Neural progenitor cell (in vitro differentiated cells): ENCODE results near the gene CDH13.

ENCODE experiments used
- EZH2 ChIP-seq: fragments of 200-600 bp; sonication (generic); IDR thresholded peaks from 2 replicates; pipeline ENCODE4 v1.6.1; 2017; ENCODE audit warnings: antibody characterized with exemption, mild to moderate bottlenecking, moderate library complexity
- EZH2phosphoT487 ChIP-seq: fragments of 200-600 bp; sonication (generic); IDR thresholded peaks from 2 replicates; pipeline ENCODE4 v1.6.1; 2017; ENCODE audit warnings: antibody characterized with exemption
- TF ChIP-seq, protein P1 (sequence below): fragments of 200-600 bp; sonication (generic); IDR thresholded peaks from 2 replicates; pipeline ENCODE4 v1.5.1; 2017; ENCODE audit warnings: antibody characterized with exemption, mild to moderate bottlenecking

- TF ChIP-seq, protein P1, sequence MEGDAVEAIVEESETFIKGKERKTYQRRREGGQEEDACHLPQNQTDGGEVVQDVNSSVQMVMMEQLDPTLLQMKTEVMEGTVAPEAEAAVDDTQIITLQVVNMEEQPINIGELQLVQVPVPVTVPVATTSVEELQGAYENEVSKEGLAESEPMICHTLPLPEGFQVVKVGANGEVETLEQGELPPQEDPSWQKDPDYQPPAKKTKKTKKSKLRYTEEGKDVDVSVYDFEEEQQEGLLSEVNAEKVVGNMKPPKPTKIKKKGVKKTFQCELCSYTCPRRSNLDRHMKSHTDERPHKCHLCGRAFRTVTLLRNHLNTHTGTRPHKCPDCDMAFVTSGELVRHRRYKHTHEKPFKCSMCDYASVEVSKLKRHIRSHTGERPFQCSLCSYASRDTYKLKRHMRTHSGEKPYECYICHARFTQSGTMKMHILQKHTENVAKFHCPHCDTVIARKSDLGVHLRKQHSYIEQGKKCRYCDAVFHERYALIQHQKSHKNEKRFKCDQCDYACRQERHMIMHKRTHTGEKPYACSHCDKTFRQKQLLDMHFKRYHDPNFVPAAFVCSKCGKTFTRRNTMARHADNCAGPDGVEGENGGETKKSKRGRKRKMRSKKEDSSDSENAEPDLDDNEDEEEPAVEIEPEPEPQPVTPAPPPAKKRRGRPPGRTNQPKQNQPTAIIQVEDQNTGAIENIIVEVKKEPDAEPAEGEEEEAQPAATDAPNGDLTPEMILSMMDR = no peak
- no peak for TF ChIP-seq EZH2phosphoT487
- no peak for TF ChIP-seq EZH2
These were observed 952.7 kb downstream of the CDH13 start for GRCh38 chr16:83579436-83579835.
